Thyroid gland (tissue), 4 donors: ENCODE measurements around the gene HCN2.

Source experiments
- CTCF ChIP-seq, 6 experiments: fragments of 200-600 bp in 3 of 6; fragments of 450-650 bp in 3 of 6; sonication (generic) in 3 of 6; IDR thresholded peaks; one replicate each; pipeline ENCODE4 v1.5.1; 2016 to 2019; ENCODE audit warnings: antibody characterized with exemption in 6 of 6, mild to moderate bottlenecking in 2 of 6, inconsistent platforms in 1 of 6, moderate library complexity in 1 of 6
- POLR2A ChIP-seq, 2 donors: fragments of 450-650 bp; IDR thresholded peaks; one replicate each; pipeline ENCODE4 v1.6.1; 2017; ENCODE audit warnings: antibody characterized with exemption in 2 of 2, mild to moderate bottlenecking in 2 of 2, moderate library complexity in 1 of 2

GRCh38 chr19:554817-555216 lies 34.9 kb upstream of the HCN2 start:
- no peak for TF ChIP-seq POLR2A (IDR thresholded peaks at IDR 0.05)
- TF ChIP-seq CTCF (IDR thresholded peaks at IDR 0.05): no peak
